ENCODE data around the gene VCPKMT. TPM values are rescaled to one million over a fixed set of nuclear protein-coding genes. Genes with fewer than 3 reads are reported as not detected.

Gene VCPKMT
- polyA plus RNA-seq, 1 donor (not counting 4 experiments of a cell fraction or from before 2014, with no cell fraction given): 9.4 TPM

- FAIRE-seq (no peak), DNase-seq (ENCODE audit: low read depth, low spot score) (no peak)
- Histone ChIP-seq H4K20me1 (ENCODE audit: control insufficient read depth, extremely low read depth, insufficient read depth, low read length) (no peaks in the 10 kb centered on the region), H3K4me3 (ENCODE audit: control insufficient read depth in 2 of 3, extremely low read depth in 1 of 3, insufficient read depth in 2 of 3, low read depth in 1 of 3, low read length in 3 of 3) (no peak overlapping the region), H3K4me1 (ENCODE audit: control insufficient read depth, extremely low read depth, insufficient read depth, low read length) (peaks cover 40% of the 10 kb centered on the region), H3K36me3 (ENCODE audit: control insufficient read depth in 2 of 2, extremely low read depth in 1 of 2, insufficient read depth in 2 of 2, low read length in 2 of 2) (no peaks in the 10 kb centered on the region), H3K79me2 (ENCODE audit: control insufficient read depth, insufficient read depth, low read length) (no peaks in the 10 kb centered on the region), H2AFZ (ENCODE audit: control insufficient read depth, low read length) (no peak overlapping the region), H3K27ac (ENCODE audit: control insufficient read depth, insufficient read depth, low read length) (no peak overlapping the region), H3K9ac (ENCODE audit: control insufficient read depth, extremely low read depth, insufficient read depth, low read length) (no peak overlapping the region), H3K27me3 (ENCODE audit: control insufficient read depth, extremely low read depth, insufficient read depth, low read length) (no peaks in the 10 kb centered on the region), H3K9me1 (ENCODE audit: control insufficient read depth, extremely low read depth, insufficient read depth, low read length) (no peaks in the 10 kb centered on the region), H3K4me2 (ENCODE audit: control insufficient read depth, extremely low read depth, insufficient read depth, low read depth, low read length) (no peak overlapping the region), H3K9me3 (ENCODE audit: control insufficient read depth, low read depth, low read length) (no peaks in the 10 kb centered on the region)
- TF ChIP-seq CTCF (optimal IDR thresholded peaks at IDR 0.05 in 1 of 3, IDR thresholded peaks at IDR 0.05 in 1 of 3, conservative IDR thresholded peaks at IDR 0.05 in 1 of 3; ENCODE audit: extremely low read depth in 1 of 3, insufficient read depth in 2 of 3, low read length in 3 of 3): no peak
- TF ChIP-seq EZH2 (IDR thresholded peaks at IDR 0.05; ENCODE audit: low read length): no peak
- dilution Hi-C loops (cut with MboI; ENCODE audit: extremely low pct_ligation_motif_present, low sequenced_read_pairs): no loop called here
Measured at GRCh38 chr14:50063876-50064420, 52.4 kb downstream of the VCPKMT start.

- peak overlapping the region; percentile 76 for H3K9ac ChIP-seq (ENCODE audit: control insufficient read depth, extremely low read depth, insufficient read depth, low read length)
- peak; percentile 79 for FAIRE-seq
- no peaks in the 10 kb centered on the region for H3K9me3 ChIP-seq (ENCODE audit: control insufficient read depth, low read depth, low read length)
- H3K4me3 ChIP-seq (ENCODE audit: control insufficient read depth in 2 of 3, extremely low read depth in 1 of 3, insufficient read depth in 2 of 3, low read depth in 1 of 3, low read length in 3 of 3): no peak overlapping the region
- no peaks in the 10 kb centered on the region for H4K20me1 ChIP-seq (ENCODE audit: control insufficient read depth, extremely low read depth, insufficient read depth, low read length)
- no peaks in the 10 kb centered on the region for H3K27me3 ChIP-seq (ENCODE audit: control insufficient read depth, extremely low read depth, insufficient read depth, low read length)
- TF ChIP-seq CTCF (optimal IDR thresholded peaks at IDR 0.05 in 1 of 3, IDR thresholded peaks at IDR 0.05 in 1 of 3, conservative IDR thresholded peaks at IDR 0.05 in 1 of 3; ENCODE audit: extremely low read depth in 1 of 3, insufficient read depth in 2 of 3, low read length in 3 of 3) (peak in 1 of 3 experiments; percentile 39), EZH2 (IDR thresholded peaks at IDR 0.05; ENCODE audit: low read length) (no peak)
- H3K79me2 ChIP-seq (ENCODE audit: control insufficient read depth, insufficient read depth, low read length): no peaks in the 10 kb centered on the region
- peak overlapping the region; percentile 78 for H3K27ac ChIP-seq (ENCODE audit: control insufficient read depth, insufficient read depth, low read length)
- H2AFZ ChIP-seq (ENCODE audit: control insufficient read depth, low read length): peak overlapping the region; percentile 8
- H3K4me2 ChIP-seq (ENCODE audit: control insufficient read depth, extremely low read depth, insufficient read depth, low read depth, low read length): peak overlapping the region; percentile 75
- H3K9me1 ChIP-seq (ENCODE audit: control insufficient read depth, extremely low read depth, insufficient read depth, low read length): no peaks in the 10 kb centered on the region
- peaks cover 41% of the 10 kb centered on the region for H3K4me1 ChIP-seq (ENCODE audit: control insufficient read depth, extremely low read depth, insufficient read depth, low read length)
- no peaks in the 10 kb centered on the region for H3K36me3 ChIP-seq (ENCODE audit: control insufficient read depth in 2 of 2, extremely low read depth in 1 of 2, insufficient read depth in 2 of 2, low read length in 2 of 2)
- peak; percentile 58 for DNase-seq (ENCODE audit: low read depth, low spot score)
- dilution Hi-C loops (cut with MboI; ENCODE audit: extremely low pct_ligation_motif_present, low sequenced_read_pairs): no loop called here
Measured at GRCh38 chr14:50062438-50063085, 53.8 kb downstream of the VCPKMT start.
